HCT116 (cell line): ENCODE results near the gene TPMT. TPM values are rescaled to one million over a fixed set of nuclear protein-coding genes. Genes with fewer than 3 reads are reported as not detected.

Experiments
- ATAC-seq: fragments of 200-7000 bp; cut with Tn5 transposase; 2 replicates; pipeline ENCODE4 v1.9.1; 2020; ENCODE audit warnings: mild to moderate bottlenecking, moderate library complexity
- BruUV-seq: library from RNA; stranded (reverse); fragments of 400-500 nt; replicated peaks from 2 replicates; lab custom pipeline; 2021; lab: Mats Ljungman, UMichigan
- CTCF ChIA-PET: fragments of 300-600 bp; sonication (Branson Sonifier 250); formaldehyde crosslinking; loops from one replicate; lab custom pipeline; 2021; ENCODE audit warnings: antibody characterized with exemption; lab: Charles Lee
- POLR2A ChIA-PET: fragments of 300-600, 350-600 bp; sonication (Branson Sonifier 250); formaldehyde crosslinking; loops from one replicate; lab custom pipeline; 2021; ENCODE audit warnings: antibody characterized with exemption; lab: Charles Lee
- RAD21 ChIA-PET, 2 experiments: fragments of 300-600 bp; sonication (Branson Sonifier 250); formaldehyde crosslinking; loops; one replicate each; lab custom pipeline; 2023; ENCODE audit warnings: low total read pairs in 2 of 2; ENCODE audit not compliant: uncharacterized antibody in 2 of 2, unreplicated experiment in 2 of 2, low non-redundant PET in 1 of 2; lab: Charles Lee
- DNase-seq: peaks from one replicate; pipeline ENCODE4 v3.0.0-alpha.2; 2010; ENCODE audit warnings: low read depth, low spot score
- H2AFZ ChIP-seq: fragments of 200-600 bp; shearing (Covaris generic), sonication (generic); 2 replicates; pipeline ENCODE4 v1.6.1; 2017; ENCODE audit warnings: low read depth, mixed run types, mixed read lengths, antibody characterized with exemption, low read length; ENCODE audit not compliant: poor library complexity, severe bottlenecking
- H3K27ac ChIP-seq: 2 replicates; pipeline ENCODE4 v1.5.1; 2012; ENCODE audit warnings: low read depth, low read length
- H3K27me3 ChIP-seq: fragments of 200-600 bp; sonication (generic); 2 replicates; pipeline ENCODE4 v1.6.1; 2016; ENCODE audit warnings: mixed run types, low read length, mixed read lengths; ENCODE audit not compliant: insufficient read depth
- H3K36me3 ChIP-seq, 2 experiments: fragments of 200-500 bp in 1 of 2; fragments of 200-600 bp in 1 of 2; sonication (Bioruptor generic) in 1 of 2; sonication (generic) in 1 of 2; 2 replicates each; pipeline versions ENCODE4 v1.5.1 to v1.6.1; 2014 to 2016; ENCODE audit warnings: low read length in 2 of 2, inconsistent platforms in 1 of 2, mixed read lengths in 1 of 2, mixed run types in 1 of 2; ENCODE audit not compliant: insufficient read depth in 2 of 2, control insufficient read depth in 1 of 2
- H3K4me1 ChIP-seq, 2 experiments: fragments of 200-600 bp in 1 of 2; sonication (generic) in 1 of 2; 2 replicates each; pipeline versions ENCODE4 v1.5.1 to v1.6.1; 2012 to 2017; ENCODE audit warnings: low read length in 2 of 2, inconsistent platforms in 1 of 2, mild to moderate bottlenecking in 1 of 2, mixed read lengths in 1 of 2, mixed run types in 1 of 2, moderate library complexity in 1 of 2; ENCODE audit not compliant: insufficient read depth in 2 of 2, control insufficient read depth in 1 of 2
- H3K4me2 ChIP-seq: fragments of 200-600 bp; sonication (generic); 2 replicates; pipeline ENCODE4 v1.6.1; 2017; ENCODE audit warnings: mixed run types, low read length, mixed read lengths
- H3K4me3 ChIP-seq, 2 experiments: fragments of 200-600 bp in 1 of 2; sonication (generic) in 1 of 2; replicated peaks in 1 of 2; 2 replicates each; pipeline ENCODE4 v1.5.1; 2011 to 2016; ENCODE audit warnings: low read length in 2 of 2, control low read depth in 1 of 2, low read depth in 1 of 2, mild to moderate bottlenecking in 1 of 2, mixed read lengths in 1 of 2, mixed run types in 1 of 2
- H3K79me2 ChIP-seq: fragments of 200-600 bp; sonication (generic); 2 replicates; pipeline ENCODE4 v1.6.1; 2017; ENCODE audit warnings: mild to moderate bottlenecking, mixed run types, low read length, moderate library complexity, mixed read lengths; ENCODE audit not compliant: insufficient read depth
- H3K9ac ChIP-seq: fragments of 200-600 bp; sonication (generic); 2 replicates; pipeline ENCODE4 v1.6.1; 2016; ENCODE audit warnings: low read length, mixed read lengths
- H3K9me2 ChIP-seq: fragments of 200-600 bp; sonication (generic), shearing (Covaris generic); 2 replicates; pipeline ENCODE4 v1.6.1; 2017; ENCODE audit warnings: mixed run types, mild to moderate bottlenecking, moderate library complexity; ENCODE audit not compliant: insufficient read depth
- H3K9me3 ChIP-seq, 2 experiments: fragments of 200-500 bp in 1 of 2; fragments of 200-600 bp in 1 of 2; sonication (Bioruptor generic) in 1 of 2; sonication (generic) in 1 of 2; 2 replicates each; pipeline ENCODE4 v1.6.1; 2014 to 2017; ENCODE audit warnings: low read length in 2 of 2, mixed read lengths in 2 of 2, inconsistent platforms in 1 of 2, low read depth in 1 of 2, mild to moderate bottlenecking in 1 of 2, mixed run types in 1 of 2, moderate library complexity in 1 of 2; ENCODE audit not compliant: control insufficient read depth in 1 of 2, insufficient read depth in 1 of 2
- H4K20me1 ChIP-seq: fragments of 200-600 bp; sonication (generic), shearing (Covaris generic); 2 replicates; pipeline ENCODE4 v1.6.1; 2017; ENCODE audit warnings: mixed run types, mild to moderate bottlenecking, moderate library complexity; ENCODE audit not compliant: insufficient read depth
- ATF3 ChIP-seq: IDR thresholded peaks from 2 replicates; pipeline ENCODE4 v1.6.1; 2012
- CBX3 ChIP-seq: IDR thresholded peaks from 2 replicates; pipeline ENCODE4 v1.6.1; 2012; ENCODE audit warnings: low read depth
- CEBPB ChIP-seq: IDR thresholded peaks from 2 replicates; pipeline ENCODE4 v1.6.1; 2012; ENCODE audit warnings: low read depth
- CTCF ChIP-seq, 3 experiments: fragments of 200-600 bp in 1 of 3; sonication (generic) in 1 of 3; IDR thresholded peaks in 2 of 3; conservative IDR thresholded peaks in 1 of 3; 2 replicates each; pipeline ENCODE4 v1.5.1; 2012 to 2017; ENCODE audit warnings: low read depth in 2 of 3, low read length in 2 of 3, antibody characterized with exemption in 1 of 3, borderline replicate concordance in 1 of 3, control low read depth in 1 of 3, mild to moderate bottlenecking in 1 of 3, mixed read lengths in 1 of 3, mixed run types in 1 of 3, moderate library complexity in 1 of 3; ENCODE audit not compliant: insufficient read depth in 1 of 3
- EGR1 ChIP-seq: IDR thresholded peaks from 2 replicates; pipeline ENCODE4 v1.6.1; 2012; ENCODE audit warnings: low read depth
- EZH2 ChIP-seq: fragments of 200-600 bp; sonication (generic); IDR thresholded peaks from 2 replicates; pipeline ENCODE4 v1.6.1; 2017; ENCODE audit warnings: antibody characterized with exemption, mixed run types
- FOSL1 ChIP-seq: IDR thresholded peaks from 2 replicates; pipeline ENCODE4 v1.6.1; 2012; ENCODE audit warnings: low read depth
- JUND ChIP-seq: IDR thresholded peaks from 2 replicates; pipeline ENCODE4 v1.6.1; 2012
- MAX ChIP-seq: IDR thresholded peaks from 2 replicates; pipeline ENCODE4 v1.6.1; 2012
- POLR2A ChIP-seq: IDR thresholded peaks from 2 replicates; pipeline ENCODE4 v1.7.0; 2011; ENCODE audit warnings: borderline replicate concordance; ENCODE audit not compliant: insufficient read depth, insufficient read length; ENCODE audit errors: extremely low read depth
- POLR2AphosphoS5 ChIP-seq: IDR thresholded peaks from 2 replicates; pipeline ENCODE4 v1.6.1; 2011; ENCODE audit warnings: mild to moderate bottlenecking, low read depth, low read length, moderate library complexity
- RAD21 ChIP-seq: IDR thresholded peaks from 2 replicates; pipeline ENCODE4 v1.6.1; 2012; ENCODE audit warnings: low read depth, mild to moderate bottlenecking
- SIN3A ChIP-seq: IDR thresholded peaks from 2 replicates; pipeline ENCODE4 v1.6.1; 2012; ENCODE audit warnings: low read depth
- SP1 ChIP-seq: IDR thresholded peaks from 2 replicates; pipeline ENCODE4 v1.6.1; 2012; ENCODE audit warnings: low read depth
- SRF ChIP-seq: IDR thresholded peaks from 2 replicates; pipeline ENCODE4 v1.6.1; 2012; ENCODE audit warnings: low read depth
- TCF7L2 ChIP-seq: IDR thresholded peaks from 2 replicates; pipeline ENCODE4 v1.7.0; 2011; ENCODE audit warnings: borderline replicate concordance, inconsistent platforms; ENCODE audit not compliant: insufficient read depth, insufficient read length; ENCODE audit errors: extremely low read depth
- YY1 ChIP-seq: IDR thresholded peaks from 2 replicates; pipeline ENCODE4 v1.6.1; 2011; ENCODE audit warnings: low read length, low read depth, moderate library complexity, mild to moderate bottlenecking; ENCODE audit not compliant: insufficient replicate concordance; ENCODE audit errors: extremely low read depth
- ZFX ChIP-seq: fragments of 450-650 bp; IDR thresholded peaks from 2 replicates; pipeline ENCODE4 v1.6.1; 2017
- intact Hi-C: fragments of 100-400 bp; cut with micrococcal nuclease; formaldehyde crosslinking; loops from 2 replicates; pipeline ENCODE4 v1.10.0; 2022
- total RNA-seq: library from RNA; stranded (reverse); gene quantifications from one replicate; pipeline ENCODE4 v1.2.1, GENCODE V29; 2021; ENCODE audit not compliant: unreplicated experiment

TPMT gene
- total RNA-seq, 1 experiment from 2014 or later: 10.1 TPM

- H3K4me3 ChIP-seq: no peak overlapping the region
- H4K20me1 ChIP-seq: no peaks in the 10 kb centered on the region
- H3K9me2 ChIP-seq: no peaks in the 10 kb centered on the region
- BruUV-seq: no TSS peak
- no peak for ATAC-seq
- H3K9me3 ChIP-seq: no peaks in the 10 kb centered on the region
- H3K27ac ChIP-seq: no peak overlapping the region
- no peaks in the 10 kb centered on the region for H3K4me1 ChIP-seq
- no peaks in the 10 kb centered on the region for H3K36me3 ChIP-seq
- H2AFZ ChIP-seq: no peak overlapping the region
- no peak for DNase-seq
- no peaks in the 10 kb centered on the region for H3K79me2 ChIP-seq
- CTCF ChIA-PET: no interaction called here
- H3K4me2 ChIP-seq: no peak overlapping the region
- RAD21 ChIA-PET: no interaction called here
- TF ChIP-seq CTCF (IDR thresholded peaks at IDR 0.05 in 2 of 3, conservative IDR thresholded peaks at IDR 0.05 in 1 of 3; ENCODE audit: borderline replicate concordance in 1 of 3, insufficient read depth in 1 of 3, low read depth in 2 of 3, low read length in 2 of 3) (no peak), POLR2A (no peak), JUND (no peak), SP1 (no peak), CBX3 (no peak), POLR2AphosphoS5 (no peak), ATF3 (no peak), CEBPB (no peak), SRF (no peak), EGR1 (no peak), EZH2 (no peak)
- no peaks in the 10 kb centered on the region for H3K27me3 ChIP-seq
- intact Hi-C loops: no loop called here
- H3K9ac ChIP-seq: no peak overlapping the region
- POLR2A ChIA-PET: no interaction called here
These were observed 53.0 kb downstream of the TPMT start for GRCh38 chr6:18101873-18102272.

- Histone ChIP-seq H3K36me3 (no peaks in the 10 kb centered on the region), H3K4me2 (no peak overlapping the region), H3K9ac (no peak overlapping the region), H2AFZ (no peak overlapping the region), H3K4me3 (no peak overlapping the region), H4K20me1 (no peaks in the 10 kb centered on the region), H3K9me2 (no peaks in the 10 kb centered on the region), H3K9me3 (no peaks in the 10 kb centered on the region), H3K4me1 (no peaks in the 10 kb centered on the region), H3K79me2 (no peaks in the 10 kb centered on the region), H3K27ac (no peak overlapping the region), H3K27me3 (no peaks in the 10 kb centered on the region)
- RAD21 ChIA-PET: no interaction called here
- no TSS peak for BruUV-seq
- ATAC-seq: no peak
- POLR2A ChIA-PET: no interaction called here
- CTCF ChIA-PET: no interaction called here
- intact Hi-C loops: no loop called here
- no peak for DNase-seq
- no peak for TF ChIP-seq ATF3
- TF ChIP-seq RAD21: no peak
- no peak for TF ChIP-seq SP1
- TF ChIP-seq CTCF (IDR thresholded peaks at IDR 0.05 in 2 of 3, conservative IDR thresholded peaks at IDR 0.05 in 1 of 3; ENCODE audit: borderline replicate concordance in 1 of 3, insufficient read depth in 1 of 3, low read depth in 2 of 3, low read length in 2 of 3): no peak
- TF ChIP-seq FOSL1: no peak
- no peak for TF ChIP-seq EZH2
- no peak for TF ChIP-seq POLR2AphosphoS5
- TF ChIP-seq JUND: no peak
- TF ChIP-seq MAX: no peak
- no peak for TF ChIP-seq TCF7L2
- TF ChIP-seq SIN3A: no peak
- TF ChIP-seq ZFX: no peak
- no peak for TF ChIP-seq SRF
- TF ChIP-seq YY1: no peak
These were observed 53.6 kb downstream of the TPMT start for GRCh38 chr6:18101271-18101670.
